Measurements from ENCODE around the gene EIF2B2.
"Not testable (repeated sequence)": the region's sequence is repeated elsewhere in the genome, so short reads cannot be mapped to it uniquely, and the experiment has no call there.

The EIF2B2 gene

DNA sequence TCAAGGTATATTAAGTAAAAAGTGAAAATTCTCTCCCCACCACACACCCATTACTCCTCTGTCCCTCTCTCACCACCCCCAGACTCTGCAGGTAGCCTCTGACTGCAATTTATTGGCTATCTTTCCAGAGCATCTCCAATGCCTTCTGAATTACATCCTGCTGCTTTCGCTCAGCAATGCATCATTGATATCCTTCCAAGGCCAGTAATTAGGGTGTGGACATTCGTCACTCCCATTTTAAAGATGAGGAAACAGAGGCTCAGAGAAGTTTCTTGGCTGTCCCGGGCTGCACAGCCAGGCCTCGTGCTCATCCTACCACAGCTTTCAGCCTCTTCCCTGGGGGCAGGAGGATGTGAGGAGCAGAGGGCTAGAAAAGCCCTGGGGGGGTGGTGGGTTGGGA is 23.7 kb upstream of the EIF2B2 start:
- H3K27ac Mint-ChIP-seq = no peak overlapping the region
- H3K27me3 Mint-ChIP-seq = no peaks in the 10 kb centered on the region
- no peak overlapping the region for H3K4me3 Mint-ChIP-seq
- H3K9me3 Mint-ChIP-seq (ENCODE audit: low read depth) = no peaks in the 10 kb centered on the region
- no peaks in the 10 kb centered on the region for H3K4me1 Mint-ChIP-seq (ENCODE audit: low read depth)
- no peaks in the 10 kb centered on the region for H3K36me3 Mint-ChIP-seq

DNA sequence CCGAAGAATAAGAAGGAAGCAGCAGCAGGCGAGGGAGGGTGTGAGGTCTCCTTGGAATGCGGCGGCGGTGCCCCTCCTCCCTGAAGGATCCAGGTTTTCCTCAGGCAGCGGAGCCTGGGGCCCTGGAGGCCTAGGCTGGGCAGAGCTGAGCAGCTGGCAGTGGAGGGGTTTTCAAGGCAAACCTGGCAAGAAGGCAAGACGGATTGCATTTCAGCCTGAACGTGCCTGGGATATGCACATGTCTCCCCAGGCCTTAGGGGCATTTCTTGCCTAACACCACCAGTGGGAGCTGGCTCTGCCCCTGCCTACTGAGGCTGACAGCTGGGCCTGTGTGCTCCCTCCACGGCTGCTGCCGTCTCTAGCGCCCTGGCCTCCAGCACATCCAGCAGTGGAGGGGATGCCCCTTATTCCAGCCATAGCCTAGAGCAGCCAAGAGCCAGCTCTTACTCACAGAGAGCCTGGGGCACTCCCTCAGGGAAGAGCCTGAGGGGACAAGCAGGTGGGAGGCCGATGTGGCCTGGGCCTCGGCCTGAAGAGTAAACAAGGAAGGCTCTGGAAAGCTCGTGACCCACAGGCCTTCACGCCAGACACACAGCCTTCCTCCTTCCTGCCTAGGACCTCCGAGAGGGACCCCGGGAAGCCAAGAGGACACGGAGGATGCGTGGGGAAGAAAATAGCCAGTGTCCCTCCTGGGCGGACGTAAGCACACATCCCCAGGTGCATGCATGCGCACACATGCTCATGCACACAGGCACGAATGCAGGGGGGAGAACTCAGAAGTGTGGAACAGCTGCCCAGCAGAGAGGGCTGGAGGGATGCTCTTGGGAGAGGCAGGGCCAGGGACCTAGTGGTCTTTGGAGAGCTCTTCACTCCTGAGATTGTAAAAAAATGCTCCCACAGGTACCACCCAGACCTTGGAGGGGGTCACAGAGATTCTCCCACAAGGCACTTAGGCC is 23.0 kb upstream of the EIF2B2 start:
- no peaks in the 10 kb centered on the region for H3K9me3 Mint-ChIP-seq (ENCODE audit: low read depth)
- H3K4me1 Mint-ChIP-seq (ENCODE audit: low read depth) = no peaks in the 10 kb centered on the region
- H3K36me3 Mint-ChIP-seq = no peaks in the 10 kb centered on the region
- H3K27ac Mint-ChIP-seq = no peak overlapping the region
- no peak overlapping the region for H3K4me3 Mint-ChIP-seq
- no peaks in the 10 kb centered on the region for H3K27me3 Mint-ChIP-seq

DNA sequence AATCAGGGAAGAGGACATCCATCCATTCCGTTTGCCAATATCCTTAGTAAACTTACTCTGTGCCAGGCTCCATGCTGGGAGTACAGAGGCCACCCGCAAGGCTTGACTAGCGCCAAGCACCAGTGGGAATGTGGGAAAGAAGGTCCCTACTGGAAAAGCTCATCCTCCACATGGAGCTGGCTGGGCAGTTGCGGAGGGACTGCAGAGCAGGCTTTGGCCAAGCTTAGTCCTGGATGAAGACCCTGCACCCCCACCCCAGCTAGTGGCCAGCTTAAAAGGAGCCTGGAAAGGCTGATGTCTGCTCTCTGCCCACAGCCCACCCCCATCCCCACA is 22.4 kb upstream of the EIF2B2 start:
- Mint-ChIP-seq H3K27me3 (no peaks in the 10 kb centered on the region), H3K27ac (no peak overlapping the region), H3K36me3 (no peaks in the 10 kb centered on the region), H3K9me3 (ENCODE audit: low read depth) (no peaks in the 10 kb centered on the region), H3K4me1 (ENCODE audit: low read depth) (no peaks in the 10 kb centered on the region), H3K4me3 (no peak overlapping the region)

DNA sequence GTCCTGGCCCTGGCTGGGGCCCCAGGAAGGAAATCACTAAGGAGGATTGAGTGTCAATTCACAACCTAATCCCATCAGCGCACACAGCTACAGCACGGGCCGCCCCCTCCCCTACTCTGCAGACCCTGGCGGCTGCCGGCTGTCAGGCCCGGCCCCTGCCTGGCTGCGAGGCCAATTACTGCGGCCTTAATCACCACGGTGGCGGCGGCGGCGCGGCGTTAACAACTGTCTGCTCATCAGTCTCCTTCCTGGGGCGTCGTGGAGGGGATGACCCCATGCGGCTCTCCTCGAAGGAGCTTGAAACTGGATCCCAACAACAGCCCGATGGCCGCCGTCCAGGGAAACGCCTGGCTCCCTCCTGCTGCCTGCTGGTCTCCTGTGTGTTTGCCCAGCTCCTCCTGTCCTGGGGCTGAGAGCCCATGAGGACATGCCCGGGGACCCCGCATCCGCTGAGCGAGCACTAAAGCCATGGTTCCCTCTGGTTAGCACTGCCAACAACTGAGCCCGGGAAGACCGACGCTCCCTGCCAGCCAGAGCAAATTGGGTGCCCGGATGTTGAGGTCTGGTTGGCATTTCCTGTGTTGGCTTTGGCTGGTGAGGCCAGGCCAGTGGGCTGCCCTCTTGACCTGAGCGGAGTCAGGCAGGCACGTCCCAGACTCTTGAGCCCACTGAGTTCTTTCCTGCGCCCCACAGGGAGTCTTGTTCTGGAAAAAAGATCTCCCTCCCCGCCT is 21.8 kb upstream of the EIF2B2 start:
- H3K4me1 Mint-ChIP-seq (ENCODE audit: low read depth) = no peaks in the 10 kb centered on the region
- no peak overlapping the region for H3K27ac Mint-ChIP-seq
- H3K27me3 Mint-ChIP-seq = no peaks in the 10 kb centered on the region
- no peaks in the 10 kb centered on the region for H3K9me3 Mint-ChIP-seq (ENCODE audit: low read depth)
- H3K4me3 Mint-ChIP-seq = no peak overlapping the region
- no peaks in the 10 kb centered on the region for H3K36me3 Mint-ChIP-seq

DNA sequence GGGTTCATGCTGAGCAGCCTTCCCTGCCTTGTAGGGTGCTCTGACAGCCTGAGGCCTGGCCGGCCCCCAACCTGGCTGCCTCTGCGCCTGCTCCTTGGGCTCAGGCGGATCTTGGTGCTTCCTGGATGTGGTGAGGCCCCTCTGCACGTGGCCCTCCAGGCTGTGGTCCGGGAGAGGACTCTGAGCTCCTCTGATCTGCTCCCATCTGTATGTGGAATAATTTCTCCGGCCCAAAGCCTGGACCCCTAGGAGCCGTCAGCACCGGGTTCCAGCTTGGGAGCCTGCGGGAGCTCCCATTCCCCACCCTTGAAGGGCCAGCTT is 21.3 kb upstream of the EIF2B2 start:
- no peak overlapping the region for H3K4me3 Mint-ChIP-seq
- H3K4me1 Mint-ChIP-seq (ENCODE audit: low read depth) = no peaks in the 10 kb centered on the region
- H3K9me3 Mint-ChIP-seq (ENCODE audit: low read depth) = no peaks in the 10 kb centered on the region
- H3K36me3 Mint-ChIP-seq = no peaks in the 10 kb centered on the region
- H3K27me3 Mint-ChIP-seq = no peaks in the 10 kb centered on the region
- H3K27ac Mint-ChIP-seq = no peak overlapping the region

DNA sequence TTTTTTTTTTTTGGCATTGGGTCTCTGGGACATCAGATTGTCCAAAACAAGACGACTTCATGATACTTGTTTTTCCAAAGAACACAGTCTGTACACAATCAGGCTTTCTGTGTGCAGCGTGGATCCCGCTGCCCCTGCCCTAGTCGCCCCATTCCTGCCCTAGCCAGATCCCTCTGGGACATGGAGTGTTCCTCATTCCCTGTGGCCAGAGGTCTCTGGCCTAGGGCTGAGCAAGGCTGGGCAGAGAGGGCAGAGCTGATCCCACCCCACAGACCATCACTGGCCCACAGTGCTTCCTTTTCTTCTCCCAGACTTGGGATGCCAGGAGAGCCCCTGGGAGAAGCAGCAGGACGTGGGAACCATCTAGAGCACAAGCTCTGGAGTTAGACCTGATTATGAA is 20.9 kb upstream of the EIF2B2 start:
- no peaks in the 10 kb centered on the region for H3K9me3 Mint-ChIP-seq (ENCODE audit: low read depth)
- no peaks in the 10 kb centered on the region for H3K4me1 Mint-ChIP-seq (ENCODE audit: low read depth)
- no peaks in the 10 kb centered on the region for H3K27me3 Mint-ChIP-seq
- H3K36me3 Mint-ChIP-seq = no peaks in the 10 kb centered on the region
- no peak overlapping the region for H3K4me3 Mint-ChIP-seq
- no peak overlapping the region for H3K27ac Mint-ChIP-seq

DNA sequence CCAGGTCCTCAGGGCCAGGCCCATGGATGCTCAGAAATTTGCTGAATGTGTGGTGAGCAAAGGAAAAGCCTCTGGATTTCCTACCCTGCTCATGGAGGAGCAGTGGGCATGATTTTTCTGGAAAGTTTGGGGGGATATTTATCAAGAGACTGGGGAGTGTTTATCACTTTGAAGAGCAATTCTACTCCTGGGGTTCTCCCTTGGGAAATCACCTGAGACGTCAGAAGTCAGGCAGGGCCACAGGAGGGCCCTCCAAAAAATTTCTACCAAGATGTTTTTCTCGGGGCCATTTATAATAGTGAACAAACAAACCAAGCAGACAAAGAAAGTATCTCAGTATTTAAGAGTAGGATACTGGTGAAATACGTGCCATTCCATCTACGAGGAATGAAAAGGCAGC is 20.1 kb upstream of the EIF2B2 start:
- Mint-ChIP-seq H3K4me3 (no peak overlapping the region), H3K9me3 (ENCODE audit: low read depth) (no peaks in the 10 kb centered on the region), H3K27ac (no peak overlapping the region), H3K4me1 (ENCODE audit: low read depth) (no peaks in the 10 kb centered on the region), H3K36me3 (no peaks in the 10 kb centered on the region), H3K27me3 (no peaks in the 10 kb centered on the region)

DNA sequence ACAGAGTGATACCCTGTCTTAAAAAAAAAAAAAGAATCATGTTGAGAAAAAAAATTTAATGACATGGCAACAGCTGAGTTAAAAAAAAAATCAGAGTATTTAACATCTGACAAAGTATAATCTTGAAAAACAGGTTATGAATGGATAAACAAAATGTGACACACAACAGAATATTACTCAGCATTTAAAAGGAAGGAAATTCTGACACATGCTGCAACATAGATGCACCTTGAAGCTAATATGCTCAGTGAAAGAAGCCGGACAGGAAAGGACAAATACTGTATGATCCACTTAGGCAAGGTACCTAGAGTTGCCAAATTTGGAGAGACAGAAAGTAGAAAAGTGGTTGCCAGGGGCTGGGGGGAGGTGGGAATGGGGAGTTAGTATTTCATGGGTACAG is 19.4 kb upstream of the EIF2B2 start:
- Mint-ChIP-seq H3K4me3 (no peak overlapping the region), H3K27me3 (no peaks in the 10 kb centered on the region), H3K27ac (no peak overlapping the region), H3K36me3 (no peaks in the 10 kb centered on the region), H3K4me1 (ENCODE audit: low read depth) (no peaks in the 10 kb centered on the region), H3K9me3 (ENCODE audit: low read depth) (no peaks in the 10 kb centered on the region)

DNA sequence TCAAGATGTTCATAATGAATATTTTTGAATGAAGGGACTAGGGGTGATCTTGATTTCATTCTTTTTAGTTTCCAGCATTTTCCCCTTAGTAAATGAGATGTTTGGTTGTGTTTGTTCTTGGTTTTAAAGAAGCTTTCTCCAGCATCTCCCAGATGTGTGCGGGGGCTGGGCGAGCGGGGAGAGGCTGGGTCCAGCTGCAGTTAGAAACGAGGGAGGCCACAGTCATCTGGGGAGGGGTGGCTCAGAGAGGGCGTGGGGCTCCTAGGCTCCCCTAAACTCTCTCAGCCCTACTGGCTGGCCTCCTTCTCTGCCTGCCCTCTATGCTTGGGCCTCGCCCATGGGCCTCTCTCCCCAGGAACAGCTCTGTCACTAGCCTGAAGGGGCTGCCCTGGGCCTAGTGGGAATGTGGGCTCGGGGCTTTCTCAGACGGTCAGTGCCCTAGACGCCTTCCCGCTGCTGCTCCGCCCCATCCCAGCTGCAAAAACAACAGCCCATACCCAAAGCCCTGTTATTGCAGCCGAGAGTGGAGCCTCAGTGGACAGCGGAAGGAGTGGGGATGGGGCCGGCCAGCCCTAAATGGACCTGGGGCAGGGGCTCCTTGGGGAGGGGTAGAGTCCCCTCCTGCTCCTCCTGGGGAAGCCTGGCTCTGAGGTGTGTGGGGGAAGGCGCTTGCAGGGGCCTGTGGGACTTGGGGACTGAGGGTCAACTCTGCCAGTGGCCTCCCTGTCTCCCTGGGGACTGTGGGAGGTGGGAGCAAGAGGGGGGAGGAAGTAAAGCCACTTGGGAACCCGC is 18.3 kb upstream of the EIF2B2 start:
- H3K36me3 Mint-ChIP-seq = no peaks in the 10 kb centered on the region
- H3K27ac Mint-ChIP-seq = no peak overlapping the region
- H3K9me3 Mint-ChIP-seq (ENCODE audit: low read depth) = no peaks in the 10 kb centered on the region
- no peaks in the 10 kb centered on the region for H3K4me1 Mint-ChIP-seq (ENCODE audit: low read depth)
- H3K27me3 Mint-ChIP-seq = no peaks in the 10 kb centered on the region
- no peak overlapping the region for H3K4me3 Mint-ChIP-seq

DNA sequence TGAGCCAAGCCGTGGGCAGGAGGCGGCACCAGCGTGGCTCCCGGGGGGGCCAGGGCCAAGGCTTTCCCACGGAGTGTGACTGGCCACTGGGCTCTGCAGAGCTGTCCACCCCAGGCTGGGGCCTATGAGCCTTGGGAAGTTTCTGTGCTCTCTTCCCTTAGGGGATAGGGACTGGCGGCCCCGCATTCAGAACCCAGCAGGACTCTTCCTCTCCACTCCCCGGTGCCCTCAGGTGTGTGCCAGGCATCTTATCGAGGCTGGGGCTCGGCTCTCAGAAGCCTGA is 17.8 kb upstream of the EIF2B2 start:
- Mint-ChIP-seq H3K36me3 (no peaks in the 10 kb centered on the region), H3K27ac (no peak overlapping the region), H3K4me3 (no peak overlapping the region), H3K9me3 (ENCODE audit: low read depth) (no peaks in the 10 kb centered on the region), H3K4me1 (ENCODE audit: low read depth) (no peaks in the 10 kb centered on the region), H3K27me3 (no peaks in the 10 kb centered on the region)

DNA sequence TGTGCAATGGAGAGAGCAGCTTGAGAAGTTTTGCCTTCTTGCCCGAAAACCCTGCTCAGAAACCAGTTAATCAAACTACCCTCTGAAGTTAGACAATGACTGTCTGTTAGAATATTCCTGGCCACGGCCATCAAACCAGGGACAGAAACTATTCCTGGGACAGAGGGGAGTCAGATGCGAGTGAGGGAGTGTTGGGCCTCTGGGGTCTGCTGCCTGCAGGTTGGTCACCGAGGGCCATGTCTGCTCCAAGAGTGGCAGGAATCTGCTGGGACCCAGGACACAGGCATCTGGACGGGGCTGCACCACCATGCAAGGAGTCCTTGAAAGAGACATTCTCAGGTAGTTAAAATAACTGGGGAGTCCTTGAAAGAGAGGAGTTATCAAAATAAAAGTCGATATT is 16.9 kb upstream of the EIF2B2 start:
- Mint-ChIP-seq H3K36me3 (peaks cover 2% of the 10 kb centered on the region), H3K27ac (no peak overlapping the region), H3K27me3 (no peaks in the 10 kb centered on the region), H3K4me1 (ENCODE audit: low read depth) (no peaks in the 10 kb centered on the region), H3K4me3 (no peak overlapping the region), H3K9me3 (ENCODE audit: low read depth) (no peaks in the 10 kb centered on the region)

DNA sequence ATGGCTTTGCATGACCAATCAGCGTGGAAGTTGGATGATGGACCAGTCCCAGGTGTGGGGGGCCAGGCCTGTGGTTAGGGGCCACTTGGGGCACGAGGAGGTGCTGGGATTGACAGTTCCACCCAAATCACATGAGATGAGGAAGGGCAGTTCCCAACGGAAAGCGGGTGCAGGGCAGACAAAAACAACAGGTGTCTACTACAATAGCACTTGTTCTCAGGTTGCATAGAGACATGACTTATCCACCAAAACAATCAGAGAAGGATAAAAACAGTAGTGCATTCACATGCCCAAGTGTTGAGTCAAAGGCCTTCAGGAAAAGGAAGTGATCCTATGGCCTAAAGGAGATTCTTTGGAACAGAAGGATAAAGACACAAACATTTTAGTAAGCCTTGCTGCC is 14.6 kb upstream of the EIF2B2 start:
- Mint-ChIP-seq H3K27ac (no peak overlapping the region), H3K9me3 (ENCODE audit: low read depth) (no peaks in the 10 kb centered on the region), H3K4me3 (no peak overlapping the region), H3K4me1 (ENCODE audit: low read depth) (no peaks in the 10 kb centered on the region), H3K27me3 (no peaks in the 10 kb centered on the region), H3K36me3 (peaks cover 2% of the 10 kb centered on the region)

DNA sequence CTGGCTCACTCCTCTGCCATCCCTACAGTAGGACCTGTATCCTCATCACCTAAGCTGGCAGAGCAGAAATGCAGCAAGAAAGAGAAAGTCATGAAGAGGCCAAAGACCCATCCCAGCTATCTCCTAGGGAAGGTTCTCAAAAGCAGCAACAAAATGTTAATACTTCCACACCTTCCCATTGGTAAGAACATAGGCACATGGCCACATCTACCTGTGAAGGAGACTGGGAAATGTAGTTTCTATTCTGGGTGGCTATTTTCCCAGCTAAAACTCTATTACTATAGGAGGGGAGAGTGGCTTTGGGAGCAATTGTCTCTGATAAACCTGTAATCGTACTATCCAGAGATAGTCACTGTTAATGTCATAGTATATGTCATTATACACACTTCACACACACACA is 13.7 kb upstream of the EIF2B2 start:
- H3K9me3 Mint-ChIP-seq (ENCODE audit: low read depth) = no peaks in the 10 kb centered on the region
- no peaks in the 10 kb centered on the region for H3K27me3 Mint-ChIP-seq
- peaks cover 2% of the 10 kb centered on the region for H3K36me3 Mint-ChIP-seq
- H3K4me3 Mint-ChIP-seq = no peak overlapping the region
- H3K27ac Mint-ChIP-seq = no peak overlapping the region
- H3K4me1 Mint-ChIP-seq (ENCODE audit: low read depth) = no peaks in the 10 kb centered on the region

DNA sequence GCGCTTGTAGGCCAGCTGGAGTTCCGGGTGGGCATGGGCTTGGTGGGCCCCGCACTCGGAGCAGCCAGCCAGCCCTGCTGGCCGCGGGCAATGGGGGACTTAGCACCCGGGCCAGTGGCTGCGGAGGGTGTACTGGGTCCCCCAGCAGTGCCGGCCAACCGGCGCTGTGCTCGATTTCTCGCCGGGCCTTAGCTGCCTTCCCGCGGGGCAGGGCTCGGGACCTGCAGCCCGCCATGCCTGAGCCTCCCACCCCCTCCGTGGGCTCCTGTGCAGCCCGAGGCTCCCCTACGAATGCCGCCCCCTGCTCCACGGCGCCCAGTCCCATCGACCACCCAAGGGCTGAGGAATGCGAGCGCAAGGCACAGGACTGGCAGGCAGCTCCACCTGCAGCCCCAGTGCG is 8.5 kb upstream of the EIF2B2 start:
- not testable (repeated sequence) for H3K9me3 Mint-ChIP-seq (ENCODE audit: low read depth); H3K27ac Mint-ChIP-seq; H3K4me1 Mint-ChIP-seq (ENCODE audit: low read depth); H3K27me3 Mint-ChIP-seq; H3K4me3 Mint-ChIP-seq; H3K36me3 Mint-ChIP-seq

DNA sequence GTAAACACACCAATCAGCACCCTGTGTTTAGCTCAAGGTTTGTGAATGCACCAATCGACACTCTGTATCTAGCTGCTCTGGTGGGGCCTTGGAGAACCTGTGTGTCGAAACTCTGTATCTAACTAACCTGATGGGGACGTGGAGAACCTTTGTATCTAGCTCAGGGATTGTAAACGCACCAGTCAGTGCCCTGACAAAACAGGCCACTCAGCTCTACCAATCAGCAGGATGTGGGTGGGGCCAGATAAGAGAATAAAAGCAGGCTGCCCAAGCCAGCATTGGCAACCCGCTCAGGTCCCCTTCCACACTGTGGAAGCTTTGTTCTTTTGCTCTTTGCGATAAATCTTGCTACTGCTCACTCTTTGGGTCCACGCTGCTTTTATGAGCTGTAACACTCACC is 6.9 kb upstream of the EIF2B2 start:
- H3K27ac Mint-ChIP-seq; H3K27me3 Mint-ChIP-seq; H3K4me3 Mint-ChIP-seq; H3K9me3 Mint-ChIP-seq (ENCODE audit: low read depth); H3K4me1 Mint-ChIP-seq (ENCODE audit: low read depth); H3K36me3 Mint-ChIP-seq: not testable (repeated sequence)
